HG03442 (cell line): ENCODE measurements around the gene TBC1D20.
"Not testable (repeated sequence)": the region's sequence is repeated elsewhere in the genome, so short reads cannot be mapped to it uniquely, and the experiment has no call there.

ENCODE experiments used
- ATAC-seq: cut with Tn5 transposase; IDR thresholded peaks from one replicate; pipeline ENCODE4 v1.9.1; 2021; ENCODE audit warnings: mild to moderate bottlenecking, moderate library complexity; ENCODE audit not compliant: unreplicated experiment

The TBC1D20 gene, protein sequence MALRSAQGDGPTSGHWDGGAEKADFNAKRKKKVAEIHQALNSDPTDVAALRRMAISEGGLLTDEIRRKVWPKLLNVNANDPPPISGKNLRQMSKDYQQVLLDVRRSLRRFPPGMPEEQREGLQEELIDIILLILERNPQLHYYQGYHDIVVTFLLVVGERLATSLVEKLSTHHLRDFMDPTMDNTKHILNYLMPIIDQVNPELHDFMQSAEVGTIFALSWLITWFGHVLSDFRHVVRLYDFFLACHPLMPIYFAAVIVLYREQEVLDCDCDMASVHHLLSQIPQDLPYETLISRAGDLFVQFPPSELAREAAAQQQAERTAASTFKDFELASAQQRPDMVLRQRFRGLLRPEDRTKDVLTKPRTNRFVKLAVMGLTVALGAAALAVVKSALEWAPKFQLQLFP

DNA sequence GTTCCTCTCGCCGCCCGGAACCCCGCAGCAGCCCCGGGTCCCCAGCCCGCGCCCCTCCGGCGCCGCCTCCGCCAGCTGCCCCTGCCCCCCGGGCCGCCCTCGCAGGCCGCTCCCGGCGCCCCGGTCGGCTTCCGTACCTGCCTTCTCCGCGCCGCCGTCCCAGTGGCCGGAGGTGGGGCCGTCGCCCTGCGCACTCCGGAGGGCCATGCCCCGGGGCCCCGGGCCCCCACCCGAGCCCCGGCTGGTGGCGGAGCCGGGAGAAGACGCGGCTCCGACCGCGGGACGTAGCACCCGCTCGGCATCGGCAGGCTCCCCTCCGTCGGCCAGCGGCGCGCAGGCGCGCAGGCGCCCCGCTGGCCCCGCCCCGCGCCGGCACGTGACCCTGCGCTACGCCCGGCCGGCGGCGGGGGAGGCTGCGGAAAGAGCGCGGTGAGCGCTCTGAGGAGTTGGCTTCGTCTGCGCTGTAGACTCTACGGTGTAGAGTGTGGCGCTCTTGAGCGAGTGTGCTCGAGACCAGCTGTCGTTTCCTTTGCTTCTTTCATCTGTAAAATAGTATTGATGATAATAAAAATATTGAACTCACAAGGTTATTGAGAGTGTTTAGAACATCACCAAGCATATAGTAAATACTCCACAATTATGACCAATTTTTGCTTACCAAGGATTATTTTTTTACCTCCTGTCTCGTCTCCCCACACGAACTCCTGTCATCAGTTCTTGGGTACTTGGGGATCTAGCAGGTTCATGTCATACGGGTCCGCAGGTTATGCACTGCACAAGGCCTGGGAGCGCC, at the start of gene TBC1D20:
TBC1D20 (minus strand) TSS at position 335 of the 793 bp plus-strand sequence; CDS start at position 207, 128 bp downstream.
- peak; percentile 88 for ATAC-seq

DNA sequence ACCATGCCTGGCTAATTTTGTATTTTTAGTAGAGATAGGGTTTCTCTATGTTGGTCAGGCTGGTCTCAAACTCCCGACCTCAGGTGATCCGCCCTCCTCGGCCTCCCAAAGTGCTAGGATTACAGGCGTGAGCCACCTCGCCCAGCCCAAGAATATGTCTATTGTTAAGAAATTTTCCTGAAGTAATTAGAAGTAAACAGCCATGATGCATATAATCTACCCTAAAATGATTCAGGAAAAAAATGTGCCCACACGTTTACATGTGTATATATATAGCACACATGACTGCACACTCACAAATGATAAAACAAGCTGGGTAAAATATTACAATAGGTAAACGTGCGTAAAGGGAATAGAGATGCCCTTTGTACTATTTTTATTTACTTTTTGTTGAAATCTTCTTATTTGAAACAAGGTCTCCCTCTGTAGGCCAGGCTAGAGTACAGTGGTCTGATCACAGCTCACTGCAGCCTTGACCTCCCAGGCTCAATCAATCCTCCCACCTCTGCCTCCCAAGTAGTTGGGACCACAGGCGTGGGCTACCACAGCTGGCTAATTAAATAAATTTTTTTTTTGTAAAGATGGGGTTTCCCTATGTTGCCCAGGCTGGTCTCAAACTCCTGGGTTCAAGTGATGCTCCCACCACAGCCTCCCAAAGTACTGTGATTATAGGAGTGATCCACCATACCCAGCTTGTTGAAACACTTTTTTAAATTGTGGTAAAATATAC, 48.2 kb upstream of the TBC1D20 start:
- not testable (repeated sequence) for ATAC-seq

DNA sequence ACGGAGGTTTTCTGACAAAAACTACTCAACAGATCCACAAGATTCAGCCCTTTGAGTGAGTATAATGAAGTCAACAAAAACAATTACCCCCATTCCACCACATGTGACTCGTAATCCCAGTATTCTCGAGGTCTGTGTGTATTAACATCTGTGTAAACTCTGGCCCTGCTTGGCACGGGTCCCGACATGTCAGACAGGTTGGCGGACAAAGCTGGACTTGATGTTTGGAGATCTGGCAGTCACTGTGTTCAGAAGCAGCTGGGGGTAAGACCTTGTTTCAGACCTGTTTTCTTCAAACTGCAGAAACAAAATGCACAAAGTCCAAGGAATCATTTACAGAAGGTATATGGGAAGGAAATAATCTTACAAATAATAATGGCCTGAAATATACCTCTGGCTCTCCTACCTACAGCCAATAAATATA, 46.0 kb upstream of the TBC1D20 start:
- ATAC-seq, result not testable (repeated sequence)

DNA sequence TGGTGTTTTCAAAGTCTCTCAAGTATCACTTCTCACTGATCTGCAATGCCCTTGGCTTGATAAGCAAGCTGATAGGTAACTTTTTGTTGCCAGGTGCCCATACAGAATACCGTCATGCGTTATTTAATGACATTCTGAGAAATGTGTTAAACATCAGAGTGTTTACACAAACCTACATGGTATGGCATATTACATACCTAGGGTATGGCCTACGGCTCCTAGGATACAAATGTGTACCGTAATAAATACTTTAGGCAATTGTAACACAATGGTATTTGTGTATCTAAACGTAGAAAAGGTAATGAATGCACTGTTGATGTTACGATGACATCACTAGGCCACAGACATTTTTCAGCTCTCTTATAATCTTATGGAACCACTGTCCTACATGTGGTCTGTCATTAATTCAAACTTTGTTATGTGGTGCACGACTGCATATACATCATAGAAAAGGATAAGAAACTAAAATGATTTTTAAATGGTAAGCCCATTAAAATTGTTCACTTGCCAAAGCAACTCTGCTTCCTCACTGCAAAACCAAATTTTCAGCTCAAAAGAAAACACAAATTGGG, 45.5 kb upstream of the TBC1D20 start:
- no peak for ATAC-seq

DNA sequence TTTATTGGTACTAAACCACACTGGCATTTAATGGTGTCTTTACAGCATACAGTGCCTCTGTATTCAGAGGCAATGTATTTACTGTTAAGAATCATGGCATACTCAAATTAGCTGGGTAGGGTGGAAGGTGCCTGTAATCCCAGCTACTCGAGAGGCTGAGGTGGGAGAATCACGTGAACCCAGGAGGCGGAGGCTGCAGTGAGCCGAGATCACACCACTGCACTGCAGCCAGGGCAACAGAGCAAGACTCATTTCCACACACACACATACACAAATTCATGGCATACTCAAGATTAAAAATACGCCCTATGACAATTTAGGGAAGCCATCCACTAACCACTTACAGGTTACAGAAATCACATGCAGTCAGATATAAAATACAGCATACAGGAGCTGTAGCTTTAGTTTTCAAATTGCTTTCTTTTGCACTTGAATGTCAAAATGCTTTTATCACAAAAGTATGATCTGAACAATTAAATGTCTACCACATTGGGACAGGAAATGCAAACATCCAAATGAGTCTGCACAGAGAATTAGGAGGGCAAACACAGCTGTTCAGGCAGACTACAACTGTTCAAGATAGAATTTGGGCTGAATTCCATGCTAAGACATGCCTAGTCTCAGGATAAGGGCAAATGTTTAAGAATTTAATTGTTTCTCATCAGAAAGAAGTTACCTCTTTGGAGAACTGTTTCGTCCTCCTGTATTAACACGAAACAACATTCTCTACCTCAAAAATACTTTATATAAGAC, 44.8 kb upstream of the TBC1D20 start:
- no peak for ATAC-seq

DNA sequence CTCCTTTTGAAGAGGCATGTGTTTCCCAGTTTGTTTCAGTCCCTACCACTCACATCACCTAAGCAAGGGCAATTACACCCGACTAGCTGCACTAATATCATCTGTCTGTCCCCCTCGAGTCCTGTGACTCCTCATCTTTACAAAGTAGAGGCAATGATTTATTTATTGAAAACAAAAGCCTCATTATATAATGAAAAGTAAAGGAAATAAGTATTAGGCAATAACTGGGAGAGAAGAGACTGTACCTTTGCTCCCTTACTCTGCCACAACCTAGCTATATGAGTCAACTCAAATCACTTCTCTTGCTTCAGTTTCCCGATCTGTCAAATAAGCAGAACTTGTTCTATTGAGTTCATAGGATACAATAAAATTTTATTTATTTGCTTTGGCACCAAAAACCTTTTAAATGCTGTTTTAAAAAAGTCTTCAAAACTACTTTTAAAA, 42.3 kb upstream of the TBC1D20 start:
- ATAC-seq, result no peak

DNA sequence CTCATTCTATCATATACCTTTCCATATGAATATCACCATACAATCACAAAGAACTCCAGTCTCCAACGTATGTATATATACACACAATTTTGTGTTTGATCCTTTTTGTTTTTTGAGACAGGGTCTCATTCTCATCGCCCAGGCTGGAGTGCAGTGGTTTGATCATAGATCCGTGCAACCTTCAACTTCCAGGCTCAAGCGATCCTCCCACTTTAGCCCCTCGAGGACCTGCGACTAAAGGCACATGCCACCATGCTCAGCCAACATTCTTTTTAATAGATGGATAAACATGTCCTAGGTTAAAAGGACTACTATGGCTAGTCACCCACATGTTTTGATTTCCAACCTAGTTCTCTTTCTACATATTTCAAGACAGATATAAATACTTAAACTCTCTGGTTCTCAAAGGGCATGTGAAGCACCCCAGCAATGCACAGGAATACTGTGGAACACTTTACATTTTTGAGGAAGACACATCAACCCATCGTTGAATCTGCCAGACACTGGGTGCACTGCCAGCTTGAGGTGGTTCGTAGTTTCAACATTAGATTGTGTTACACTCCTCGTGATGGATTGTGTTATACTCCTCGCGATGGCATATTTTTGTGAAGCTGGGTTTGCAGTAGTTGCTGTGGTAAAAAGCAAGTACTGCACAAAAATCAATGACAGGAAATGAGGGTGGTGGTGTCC, 40.9 kb upstream of the TBC1D20 start:
- ATAC-seq, result no peak

DNA sequence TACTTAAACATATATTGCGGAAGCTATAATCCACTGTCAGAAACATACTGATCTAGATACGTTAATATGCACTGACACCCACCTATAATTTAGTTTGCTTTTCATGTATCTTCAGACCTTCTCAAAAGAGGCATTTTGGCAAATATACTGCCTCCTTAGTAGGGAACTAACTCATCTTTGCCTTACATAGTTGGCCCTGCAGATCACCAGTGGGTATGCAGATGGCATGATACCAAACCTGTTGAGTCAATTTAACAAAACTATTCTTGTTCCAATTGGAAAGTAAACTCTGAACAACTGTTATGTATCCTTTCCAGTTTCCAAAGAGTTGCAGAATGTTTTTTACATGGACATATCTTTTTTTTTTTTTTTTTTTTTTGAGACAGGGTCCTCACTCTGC, 35.6 kb upstream of the TBC1D20 start:
- no peak for ATAC-seq

DNA sequence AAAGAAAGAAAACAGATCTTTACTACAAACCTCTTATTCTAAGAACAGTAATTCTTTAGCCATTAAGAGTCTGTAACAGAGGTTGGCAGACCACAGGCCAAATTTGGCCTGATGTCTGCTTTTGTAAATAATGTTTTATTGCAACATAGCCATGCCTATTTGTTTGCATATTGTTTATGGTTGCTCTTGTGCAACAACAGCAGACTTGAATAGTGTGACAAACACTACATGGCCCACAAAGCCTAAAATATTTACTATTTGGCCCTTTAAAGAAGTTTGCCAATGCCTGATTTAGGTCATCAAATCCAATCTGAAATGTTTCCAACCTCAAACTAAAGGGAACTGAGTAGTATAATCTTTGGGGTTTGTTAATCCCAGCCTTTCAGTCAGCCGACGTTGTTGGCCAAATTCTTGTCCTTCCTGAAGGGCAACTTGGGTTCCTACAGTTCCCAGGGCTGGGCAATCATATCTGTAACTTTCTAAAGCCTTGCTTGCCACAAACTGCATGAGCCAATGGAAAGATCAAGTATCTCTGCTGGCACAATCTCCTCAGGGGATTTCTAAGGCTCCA, 33.9 kb upstream of the TBC1D20 start:
- ATAC-seq, result no peak

DNA sequence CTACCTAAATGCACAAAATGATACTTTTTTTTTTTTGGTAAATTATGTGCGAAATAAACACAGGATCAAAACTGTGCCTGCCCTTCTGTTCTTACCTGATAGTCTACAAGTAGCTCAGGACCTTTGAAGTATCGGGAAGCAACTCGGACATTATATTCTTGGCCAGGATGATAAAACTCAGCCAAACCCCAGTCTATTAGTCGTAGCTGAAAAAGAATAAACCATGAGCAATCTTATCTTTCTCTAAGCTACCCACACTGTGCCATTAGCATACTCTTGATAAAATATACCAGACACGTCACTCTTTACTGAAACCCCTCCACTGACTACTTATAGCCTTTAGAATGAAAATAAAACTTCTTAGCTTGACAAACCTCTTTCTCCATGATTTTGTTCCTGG, 29.8 kb upstream of the TBC1D20 start:
- ATAC-seq, result no peak

DNA sequence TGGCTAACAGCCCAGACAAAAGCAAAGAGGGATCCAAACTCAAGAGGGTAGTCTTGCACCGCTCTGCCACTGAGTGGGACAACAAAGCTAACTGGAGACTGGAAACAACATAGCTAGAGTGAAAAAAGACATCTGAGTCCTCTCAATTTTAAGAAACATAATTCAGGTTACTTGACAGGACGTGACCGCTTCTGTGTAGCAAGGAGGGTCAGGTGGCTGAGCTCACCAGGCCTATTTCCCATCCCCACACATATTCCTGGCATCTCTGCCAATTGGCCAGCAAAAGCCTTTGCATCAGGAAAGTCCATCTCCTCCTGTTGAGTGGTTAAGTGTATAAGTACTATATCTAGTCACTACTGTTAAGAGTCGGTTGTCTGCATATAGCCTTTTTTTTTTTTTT, 25.3 kb upstream of the TBC1D20 start:
- ATAC-seq, result no peak

DNA sequence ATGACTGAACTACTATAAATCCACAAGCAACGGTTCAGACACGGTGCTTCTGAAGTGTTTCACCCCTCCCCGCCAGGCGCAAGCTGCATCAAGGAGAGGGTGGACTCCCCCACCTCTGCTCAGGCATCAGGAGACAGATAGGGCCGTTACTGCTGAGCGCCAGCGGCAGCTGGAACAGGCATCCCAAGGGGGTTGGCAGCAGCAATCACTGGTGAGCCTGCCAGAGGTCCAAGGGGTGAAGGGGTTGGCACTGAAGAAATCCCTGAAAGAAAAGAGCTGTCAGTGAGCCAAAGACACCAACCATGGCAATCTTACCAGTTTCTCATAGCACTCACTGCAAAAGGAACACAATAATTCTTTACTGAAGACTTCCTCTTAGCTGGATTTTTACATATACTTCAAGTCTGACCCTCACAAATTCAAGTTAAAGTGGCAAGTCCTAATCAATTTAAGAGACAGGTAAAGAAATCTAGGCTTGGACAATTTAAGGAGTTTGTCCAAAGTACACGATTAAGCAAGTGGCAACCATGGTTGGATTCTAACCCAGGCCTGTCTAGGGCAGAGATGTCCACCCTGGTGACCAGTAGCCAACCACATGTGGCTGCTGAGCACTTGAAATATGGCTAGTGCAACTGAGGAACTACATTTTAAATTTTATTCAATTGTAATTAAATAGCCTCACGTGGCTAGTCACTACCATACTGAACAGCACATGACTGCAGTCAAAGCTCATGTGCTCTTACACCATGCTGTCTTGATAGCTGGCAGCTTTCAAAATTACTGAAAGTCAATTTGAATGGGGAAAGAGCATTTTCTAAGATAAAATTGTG, 21.7 kb upstream of the TBC1D20 start:
- ATAC-seq, result no peak

DNA sequence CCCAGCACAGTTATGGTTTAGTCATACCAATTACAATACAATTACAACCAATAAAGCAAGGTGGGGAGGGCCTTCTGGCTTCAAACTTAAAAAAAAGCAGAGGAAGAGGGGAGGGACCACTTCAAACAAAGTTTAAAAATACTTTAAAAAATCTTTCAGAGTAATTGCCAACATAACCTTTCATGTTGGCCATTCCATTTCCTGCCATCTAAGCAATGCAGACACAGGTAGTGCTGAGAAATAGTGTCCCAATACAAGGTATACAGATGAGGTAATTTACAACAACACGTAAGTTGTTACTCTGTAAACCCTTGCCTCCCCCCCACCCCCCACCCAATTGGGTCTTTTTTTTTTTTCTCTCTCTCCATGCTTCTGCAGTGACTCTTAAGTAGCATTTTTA, 18.8 kb upstream of the TBC1D20 start:
- no peak for ATAC-seq

DNA sequence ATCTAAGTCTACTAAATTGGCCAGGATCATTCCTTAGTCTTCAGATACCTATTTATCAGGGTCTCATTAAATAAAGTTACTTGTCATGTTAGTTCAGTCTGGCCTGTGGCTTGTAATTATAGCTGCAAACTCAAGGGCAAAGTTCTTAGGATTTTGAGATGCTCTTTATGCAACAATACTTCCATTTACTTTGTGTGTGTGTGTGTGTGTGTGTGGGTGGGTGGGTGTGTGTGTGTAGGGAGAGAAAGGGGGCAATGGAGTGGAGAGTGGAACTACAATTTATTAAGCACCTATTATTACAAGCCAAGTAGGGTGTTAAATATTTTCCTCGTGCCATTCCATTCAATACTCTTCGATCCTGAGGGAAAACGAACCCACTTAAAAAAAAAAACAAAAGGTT, 17.7 kb upstream of the TBC1D20 start:
- ATAC-seq, result no peak

DNA sequence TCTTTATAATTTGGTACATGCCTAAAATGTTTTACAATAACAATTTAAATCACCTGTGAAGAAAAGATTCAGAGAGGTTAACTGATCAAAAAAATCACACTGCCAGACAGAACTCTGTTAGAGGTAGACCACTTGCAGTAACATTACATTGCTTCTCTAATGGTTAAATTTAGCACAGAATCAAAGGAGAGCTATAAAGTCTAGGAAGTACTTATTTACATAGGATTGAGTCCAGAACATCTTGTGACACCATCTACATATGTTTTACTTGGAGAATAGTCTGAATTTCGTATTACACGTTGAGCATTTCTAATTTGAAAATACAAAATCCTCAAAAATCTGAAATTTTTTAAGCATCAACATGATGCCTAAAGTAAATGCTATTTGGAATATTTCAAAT, 17.2 kb upstream of the TBC1D20 start:
- no peak for ATAC-seq

DNA sequence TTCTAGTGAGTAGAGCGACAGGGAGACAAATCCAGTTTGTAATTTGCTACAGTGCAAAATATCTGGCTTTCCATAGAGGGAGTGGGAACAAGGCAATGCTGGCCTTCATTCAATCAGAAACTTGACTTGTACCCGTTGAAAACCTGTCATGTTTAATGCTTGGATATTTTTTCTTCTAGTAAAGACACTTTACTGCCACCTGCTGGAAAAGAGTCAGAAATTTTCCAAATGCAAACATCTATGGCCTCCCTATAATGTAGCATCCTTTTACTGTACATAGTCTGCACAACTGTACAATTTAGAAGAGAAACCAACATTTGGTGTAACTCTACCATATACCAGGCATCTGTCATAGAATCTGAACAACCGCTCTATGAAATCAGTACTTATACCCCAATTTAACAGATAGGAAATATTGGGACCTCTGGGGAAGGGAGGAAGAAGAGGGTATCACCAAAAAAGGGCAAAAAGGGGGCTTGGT, 16.7 kb upstream of the TBC1D20 start:
- ATAC-seq, result no peak

DNA sequence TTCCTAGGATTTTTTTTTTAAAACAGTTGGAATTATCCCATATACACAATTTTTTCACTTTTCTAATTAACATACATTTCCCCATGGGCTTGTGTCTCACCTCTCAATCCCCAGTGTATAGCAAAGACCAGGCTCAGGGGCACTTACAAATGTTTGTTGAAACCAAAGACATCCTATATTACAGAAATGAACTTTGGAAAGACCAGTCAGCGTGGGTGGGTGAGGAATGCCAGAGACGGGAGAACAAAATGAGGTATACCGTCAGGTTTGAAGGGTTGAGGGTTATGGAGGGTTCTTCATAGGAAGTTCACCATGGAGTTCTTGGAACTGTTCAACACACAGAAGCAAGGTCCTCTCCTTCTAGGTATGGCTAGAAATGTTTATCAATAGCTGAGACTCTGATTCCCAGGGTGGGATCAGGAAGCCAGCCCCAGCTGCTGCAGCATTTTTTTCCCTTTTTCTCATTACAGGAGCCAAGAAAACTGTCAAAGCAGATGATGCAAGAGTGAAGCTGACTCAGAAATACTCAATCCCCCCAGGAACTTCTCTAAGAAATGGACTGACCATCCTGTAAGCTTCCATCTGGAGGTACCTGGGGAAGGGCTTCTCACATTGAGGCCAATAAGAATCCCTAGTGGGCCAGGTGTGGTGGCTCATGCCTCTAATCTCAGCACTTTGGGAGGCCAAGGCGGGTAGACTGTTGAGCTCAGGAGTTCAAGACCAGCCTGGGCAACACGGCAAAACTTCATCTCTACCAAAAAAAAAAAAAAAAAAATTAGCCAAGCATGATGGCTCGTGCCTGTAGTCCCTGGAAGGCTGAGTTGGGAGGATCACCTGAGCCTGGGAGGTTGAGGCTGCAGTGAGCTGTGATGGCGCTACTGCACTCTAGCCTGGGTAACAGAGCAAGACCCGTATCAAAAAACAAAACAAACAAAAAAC, 15.9 kb upstream of the TBC1D20 start:
- no peak for ATAC-seq
